Inflammatory macrophage (primary cell): ENCODE measurements around the gene DIDO1.
A peak's percentile ranks its signal among the peaks of the same experiment; 100 is the strongest.
"Not testable (repeated sequence)": the region's sequence is repeated elsewhere in the genome, so short reads cannot be mapped to it uniquely, and the experiment has no call there.

Source experiments
- DNase-seq, 2 donors: peaks; one replicate each; pipeline ENCODE4 v3.0.0-alpha.2; 2020 to 2022

Gene DIDO1

GRCh38 chr20:62925420-62926228, 681 bp downstream of the DIDO1 start:
- DNase-seq = peak; percentile 33 to 37

GRCh38 chr20:62925076-62925419, 1.3 kb downstream of the DIDO1 start:
- no peak for DNase-seq

DNA sequence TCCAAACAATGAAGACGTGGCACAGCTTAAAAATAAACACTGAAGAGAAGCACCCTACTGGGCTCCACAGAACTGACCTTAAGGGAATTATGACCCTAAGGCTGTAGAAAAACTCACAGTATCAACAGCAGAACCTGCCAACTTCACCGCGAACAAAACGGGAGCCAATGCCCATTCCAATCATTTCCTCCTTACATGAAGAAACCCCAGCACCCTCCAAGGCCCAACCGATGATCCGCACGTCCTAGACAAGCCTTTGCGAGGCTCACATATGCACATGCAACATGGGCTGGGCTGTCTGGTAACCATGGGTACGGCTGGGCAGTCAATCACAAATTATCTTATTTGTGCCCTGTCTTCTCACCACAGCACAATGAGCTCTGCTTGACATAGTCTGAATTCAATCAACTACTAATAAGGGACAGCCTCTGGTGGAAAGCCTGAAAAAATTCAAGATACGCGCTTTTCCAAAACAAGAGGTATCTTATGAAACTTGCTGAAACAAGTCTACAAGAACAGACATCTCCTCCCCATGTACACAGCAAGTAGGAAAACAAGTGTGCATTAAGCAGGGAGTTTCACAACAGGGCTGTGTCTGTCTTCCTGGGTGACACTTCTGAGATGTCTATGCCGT, 1.7 kb downstream of the DIDO1 start:
- peak; percentile 8 to 13 for DNase-seq

DNA sequence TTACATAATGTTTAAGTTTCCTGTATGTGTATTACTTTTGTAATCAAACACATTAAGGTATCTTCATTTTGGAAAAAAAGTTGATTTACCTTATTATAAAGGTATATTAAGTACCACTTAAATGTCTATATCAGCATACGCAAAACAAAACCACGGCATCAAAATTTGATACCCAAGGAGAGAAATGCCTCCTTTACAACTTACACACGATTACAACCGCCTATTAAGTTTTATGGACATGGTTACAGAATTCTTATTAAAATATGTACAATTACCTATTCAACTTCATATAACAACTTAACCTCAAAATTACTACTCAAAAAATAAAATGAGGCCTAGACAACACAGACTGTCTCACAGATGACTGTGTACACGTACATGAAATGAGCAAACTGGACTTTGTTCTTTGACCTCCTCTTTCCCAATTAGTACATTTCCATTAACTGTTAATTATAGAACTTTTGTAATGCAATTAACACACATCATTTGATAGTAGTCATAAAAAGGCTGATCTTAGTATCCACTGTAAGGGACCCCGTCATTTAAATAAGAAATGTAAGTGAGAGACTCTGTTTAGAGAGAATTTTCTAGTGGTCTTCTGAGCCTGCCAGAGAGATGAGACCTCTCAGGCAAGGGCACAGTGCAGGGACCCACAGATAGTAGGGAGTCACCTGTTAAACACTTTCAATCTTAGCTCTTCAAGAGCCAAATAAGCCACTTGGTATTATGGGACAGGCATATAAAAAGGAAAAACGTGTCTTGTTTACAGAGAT, 2.5 kb downstream of the DIDO1 start:
- DNase-seq = no peak

DNA sequence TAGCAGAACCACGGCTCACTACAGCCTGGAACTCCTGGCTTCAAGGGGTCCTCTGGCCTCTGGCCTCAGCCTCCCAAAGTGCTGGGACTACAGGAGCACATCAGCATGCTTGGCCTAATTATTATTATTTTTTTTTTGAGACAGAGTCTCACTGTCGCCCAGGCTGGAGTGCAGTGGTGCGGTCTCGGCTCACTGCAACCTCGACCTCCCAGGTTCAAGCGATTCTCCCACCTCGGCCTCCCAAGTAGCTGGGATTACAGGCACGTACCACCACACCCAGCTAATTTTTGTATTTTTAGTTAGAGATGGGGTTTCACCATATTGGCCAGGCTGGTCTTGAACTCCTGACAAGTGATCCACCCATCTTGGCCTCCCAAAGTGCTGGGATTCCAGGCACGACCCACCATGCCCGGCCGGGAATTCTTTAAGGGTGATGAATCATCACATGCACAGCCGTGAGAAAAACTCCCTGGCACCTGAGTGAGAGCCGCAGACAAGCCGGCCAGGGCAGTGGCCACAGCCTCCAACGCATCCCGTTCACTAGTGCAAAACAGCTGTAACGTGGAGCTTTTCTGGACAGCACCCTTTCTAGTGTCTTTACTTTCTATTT, 3.1 kb downstream of the DIDO1 start:
- DNase-seq = not testable (repeated sequence)

DNA sequence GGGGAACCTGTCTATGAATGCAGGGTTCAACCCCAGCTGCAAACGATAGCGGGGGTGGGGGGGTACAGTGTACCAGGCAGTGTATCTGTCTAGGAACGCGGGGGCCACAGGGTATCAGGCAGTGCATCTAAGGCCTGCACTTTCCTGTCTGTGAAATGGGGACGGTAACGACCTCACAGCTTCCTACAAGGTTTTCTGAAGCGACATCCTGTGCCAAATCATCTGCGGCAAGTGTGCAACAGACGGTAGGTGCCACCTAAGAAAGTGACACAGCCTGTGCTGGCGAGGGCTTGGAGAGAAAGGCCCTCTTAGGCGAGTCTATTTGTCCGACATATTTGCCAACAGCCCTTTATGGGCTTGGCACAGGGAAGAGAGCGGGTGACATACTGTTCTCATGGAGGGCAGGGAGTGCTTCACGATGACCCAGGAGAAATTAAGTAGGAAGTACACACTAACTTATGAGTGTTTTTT, 3.8 kb downstream of the DIDO1 start:
- no peak for DNase-seq

GRCh38 chr20:62921119-62921687, 5.1 kb downstream of the DIDO1 start:
- DNase-seq = peak; percentile 58 to 62

GRCh38 chr20:62920039-62920645, 6.2 kb downstream of the DIDO1 start:
- DNase-seq = no peak

- DNase-seq = no peak
Observed at GRCh38 chr20:62918831-62919230, 7.5 kb downstream of the DIDO1 start.

DNA sequence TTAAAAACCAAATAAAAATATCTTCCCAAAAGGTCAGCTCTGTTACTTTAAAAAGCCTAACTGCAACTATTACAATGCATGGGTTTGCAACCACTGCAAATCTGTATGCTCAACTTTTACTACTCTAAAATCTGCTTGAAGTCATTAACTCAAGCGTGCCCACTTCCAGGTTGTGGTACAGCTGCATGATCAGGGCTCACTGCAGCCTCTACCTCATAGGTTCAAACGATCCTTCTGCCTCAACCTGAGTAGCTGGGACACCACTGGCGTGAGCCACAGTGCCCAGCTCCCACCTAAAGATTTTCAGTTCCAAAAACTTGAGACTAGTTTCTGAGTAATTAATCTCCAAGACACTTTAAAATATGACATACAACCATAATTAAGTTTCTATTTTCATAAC, 8.2 kb downstream of the DIDO1 start:
- no peak for DNase-seq

DNA sequence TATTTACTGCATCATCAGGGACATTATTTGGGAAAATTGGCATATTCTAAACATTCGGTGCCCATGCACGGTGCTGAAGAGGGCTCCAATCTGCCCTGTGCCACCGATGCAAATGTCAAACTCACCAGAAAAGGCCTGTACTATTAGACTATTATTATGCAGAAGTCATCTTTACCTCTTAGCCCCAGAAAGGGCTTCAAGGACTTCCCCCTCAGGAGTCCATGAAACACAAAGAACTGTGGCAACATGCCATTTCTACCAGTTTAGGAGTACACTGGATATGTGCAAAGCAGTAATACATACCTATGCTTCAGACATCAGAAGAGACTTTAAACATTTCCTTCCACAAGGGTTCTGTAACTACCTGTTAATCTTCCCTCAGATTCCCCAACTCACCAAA, 8.6 kb downstream of the DIDO1 start:
- DNase-seq = no peak

DNA sequence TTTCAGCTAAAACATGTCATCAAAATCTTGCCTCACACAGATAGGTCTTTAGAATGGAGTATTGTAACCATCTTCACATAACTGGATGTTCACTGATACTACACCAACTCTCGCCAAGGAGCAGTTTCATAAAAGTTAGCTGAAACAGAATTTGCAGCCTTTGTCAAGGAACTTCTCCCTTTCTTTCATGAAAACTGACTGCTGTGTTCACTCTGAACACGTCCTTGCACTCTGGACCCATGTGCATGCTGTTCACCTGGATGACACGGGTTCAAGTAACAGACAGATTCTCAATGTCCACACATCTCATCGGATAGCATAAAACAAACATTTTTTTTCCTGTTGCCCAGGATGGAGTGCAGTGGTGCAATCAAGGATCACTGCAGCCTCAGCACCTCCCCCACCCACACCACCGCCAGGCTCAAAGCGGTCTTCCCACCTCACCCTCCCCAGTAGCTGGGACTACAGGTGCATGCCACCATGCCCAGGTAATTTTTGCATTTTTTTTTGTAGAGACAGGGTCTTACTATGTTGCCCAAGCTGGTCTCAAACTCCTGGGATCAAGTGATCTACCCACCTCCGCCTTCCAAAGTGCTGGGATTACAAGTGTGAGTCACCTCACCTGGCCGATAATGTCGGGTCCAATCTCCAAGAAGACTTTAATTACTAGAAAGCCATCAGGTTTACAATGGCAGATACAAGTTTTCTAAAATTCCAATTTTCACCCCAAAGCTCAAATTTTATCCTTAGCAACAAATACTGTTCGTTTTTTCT, 9.4 kb downstream of the DIDO1 start:
- no peak for DNase-seq

GRCh38 chr20:62914970-62915457, 11.3 kb downstream of the DIDO1 start:
- peak; percentile 10 to 22 for DNase-seq

- DNase-seq = no peak
Observed at GRCh38 chr20:62914436-62914835, 11.9 kb downstream of the DIDO1 start.

GRCh38 chr20:62913043-62913630, 13.2 kb downstream of the DIDO1 start:
- DNase-seq = no peak

- no peak for DNase-seq
Observed at GRCh38 chr20:62911701-62912280, 14.5 kb downstream of the DIDO1 start.

GRCh38 chr20:62910777-62911497, 15.4 kb downstream of the DIDO1 start:
- no peak for DNase-seq

DNA sequence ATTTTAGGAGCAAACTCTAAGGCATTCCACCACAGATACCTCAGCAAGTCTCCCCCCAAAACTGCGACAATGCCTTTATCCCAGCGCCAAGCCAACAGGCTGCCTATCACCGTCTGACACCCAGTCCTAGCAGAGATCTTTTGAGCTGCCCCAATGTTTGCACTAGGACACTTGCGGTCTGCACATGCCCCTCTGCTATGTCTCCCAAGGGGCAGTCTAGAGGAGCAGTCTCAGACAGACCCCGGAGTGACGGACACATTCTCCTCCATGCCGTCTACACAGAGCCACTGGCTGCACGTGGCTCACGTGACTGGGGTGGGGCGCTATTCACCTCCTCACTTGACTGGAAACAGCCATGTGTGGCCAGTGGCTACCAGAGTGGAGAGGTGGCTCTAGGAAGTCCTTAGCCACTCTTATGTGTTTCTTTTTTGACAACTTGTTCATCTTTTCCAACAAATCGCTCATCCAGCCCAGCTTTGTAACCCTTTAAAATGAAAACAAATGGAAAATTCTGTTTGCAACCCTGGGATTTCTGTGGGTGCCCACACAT, 16.0 kb downstream of the DIDO1 start:
- no peak for DNase-seq
